GM19468 (cell line): ENCODE measurements around the gene DLD.
"Not testable (repeated sequence)": the region's sequence is repeated elsewhere in the genome, so short reads cannot be mapped to it uniquely, and the experiment has no call there.

Experiments
- ATAC-seq: cut with Tn5 transposase; IDR thresholded peaks from one replicate; pipeline ENCODE4 v1.9.1; 2021; ENCODE audit warnings: mild to moderate bottlenecking, moderate library complexity, moderate number of reproducible peaks; ENCODE audit not compliant: unreplicated experiment; ENCODE audit errors: extremely low read depth

Gene DLD

GRCh38 chr7:107913851-107914250, 22.9 kb downstream of the DLD start:
- no peak for ATAC-seq

GRCh38 chr7:107914831-107915230, 23.8 kb downstream of the DLD start:
- ATAC-seq: no peak

- ATAC-seq: no peak
Measured at GRCh38 chr7:107915541-107915940, 24.6 kb downstream of the DLD start.

- ATAC-seq: peak; percentile 44
Measured at GRCh38 chr7:107917763-107918651, 27.0 kb downstream of the DLD start.

- no peak for ATAC-seq
Measured at GRCh38 chr7:107918948-107919347, 28.0 kb downstream of the DLD start.

GRCh38 chr7:107920048-107920772, 29.2 kb downstream of the DLD start:
- no peak for ATAC-seq

- not testable (repeated sequence) for ATAC-seq
Measured at GRCh38 chr7:107921826-107922225, 30.8 kb downstream of the DLD start.

GRCh38 chr7:107922886-107923285, 31.9 kb downstream of the DLD start:
- ATAC-seq: no peak

- ATAC-seq: peak; percentile 85
Measured at GRCh38 chr7:107924841-107925504, 34.0 kb downstream of the DLD start.

- no peak for ATAC-seq
Measured at GRCh38 chr7:107926481-107926880, 35.5 kb downstream of the DLD start.

GRCh38 chr7:107931740-107932515, 40.9 kb downstream of the DLD start:
- ATAC-seq: no peak

- ATAC-seq: no peak
Measured at GRCh38 chr7:107932805-107933204, 41.8 kb downstream of the DLD start.

- ATAC-seq: no peak
Measured at GRCh38 chr7:107933386-107934013, 42.5 kb downstream of the DLD start.

- no peak for ATAC-seq
Measured at GRCh38 chr7:107934991-107935770, 44.2 kb downstream of the DLD start.

GRCh38 chr7:107936312-107936711, 45.3 kb downstream of the DLD start:
- ATAC-seq: no peak

GRCh38 chr7:107937531-107937930, 46.5 kb downstream of the DLD start:
- ATAC-seq: no peak

GRCh38 chr7:107938456-107939250, 47.7 kb downstream of the DLD start:
- no peak for ATAC-seq
